IMR-90 (cell line): ENCODE measurements around the gene CDKN1C. TPM values are rescaled to one million over a fixed set of nuclear protein-coding genes. Genes with fewer than 3 reads are reported as not detected.

ENCODE experiments used
- ATAC-seq: fragments of 200-7000 bp; cut with Tn5 transposase; 2 replicates; pipeline ENCODE4 v1.9.1; 2020; ENCODE audit warnings: low read depth, mild to moderate bottlenecking, moderate library complexity
- BruUV-seq: library from RNA; stranded (reverse); fragments of 400-500 nt; replicated peaks from 2 replicates; lab custom pipeline; 2021; lab: Mats Ljungman, UMichigan
- CTCF ChIA-PET: fragments of 300-600 bp; formaldehyde crosslinking; extraction: SDS; loops from one replicate; lab custom pipeline; 2021; ENCODE audit warnings: antibody characterized with exemption; lab: Yijun Ruan, JAX
- POLR2A ChIA-PET: fragments of 300-600 bp; sonication (Branson Sonifier 250); formaldehyde crosslinking; loops from one replicate; lab custom pipeline; 2022; ENCODE audit warnings: antibody characterized with exemption; ENCODE audit not compliant: unreplicated experiment; lab: Charles Lee
- DNase-seq: peaks from one replicate; pipeline ENCODE4 v3.0.0; 2013
- H2AFZ ChIP-seq: replicated peaks from 2 replicates; pipeline ENCODE3; 2013; ENCODE audit warnings: low read length, mild to moderate bottlenecking; ENCODE audit not compliant: poor library complexity
- H2AK5ac ChIP-seq: 2 replicates; pipeline ENCODE4 v1.6.1; 2013; ENCODE audit warnings: low read depth, low read length, inconsistent platforms
- H2AK9ac ChIP-seq: replicated peaks from 2 replicates; pipeline ENCODE3; 2013; ENCODE audit warnings: mild to moderate bottlenecking, low read depth, low read length, moderate library complexity; ENCODE audit not compliant: poor library complexity
- H2BK120ac ChIP-seq: 2 replicates; pipeline ENCODE4 v1.6.1; 2013; ENCODE audit warnings: low read depth, low read length, inconsistent platforms
- H2BK15ac ChIP-seq: 3 replicates; pipeline ENCODE4 v1.6.1; 2013; ENCODE audit warnings: low read depth, low read length, inconsistent platforms
- H2BK20ac ChIP-seq: 2 replicates; pipeline ENCODE4 v1.6.1; 2013; ENCODE audit warnings: low read depth, mild to moderate bottlenecking, inconsistent platforms, low read length, moderate library complexity
- H2BK5ac ChIP-seq: 2 replicates; pipeline ENCODE4 v1.6.1; 2013; ENCODE audit warnings: mild to moderate bottlenecking, low read depth, low read length, inconsistent platforms; ENCODE audit not compliant: poor library complexity, severe bottlenecking
- H3K14ac ChIP-seq: replicated peaks from 2 replicates; pipeline ENCODE4 v1.6.1; 2013; ENCODE audit warnings: low read depth, low read length, inconsistent platforms
- H3K18ac ChIP-seq: 2 replicates; pipeline ENCODE4 v1.6.1; 2013; ENCODE audit warnings: low read depth, low read length, control low read depth
- H3K23ac ChIP-seq: 2 replicates; pipeline ENCODE4 v1.6.1; 2013; ENCODE audit warnings: low read depth, low read length, inconsistent platforms
- H3K27ac ChIP-seq: 2 replicates; pipeline ENCODE4 v1.5.1; 2013; ENCODE audit warnings: mild to moderate bottlenecking, control low read depth, low read length; ENCODE audit not compliant: insufficient read depth
- H3K27me3 ChIP-seq: 2 replicates; pipeline ENCODE4 v1.6.1; 2013; ENCODE audit warnings: low read length; ENCODE audit not compliant: control insufficient read depth, insufficient read depth
- H3K36me3 ChIP-seq: 2 replicates; pipeline ENCODE4 v1.6.1; 2013; ENCODE audit warnings: low read length, mixed read lengths; ENCODE audit not compliant: control insufficient read depth, insufficient read depth
- H3K4ac ChIP-seq: 2 replicates; pipeline ENCODE4 v1.6.1; 2013; ENCODE audit warnings: low read depth, low read length, inconsistent platforms
- H3K4me1 ChIP-seq: 2 replicates; pipeline ENCODE4 v1.6.1; 2013; ENCODE audit warnings: low read length, mixed read lengths; ENCODE audit not compliant: control insufficient read depth, insufficient read depth
- H3K4me2 ChIP-seq: 2 replicates; pipeline ENCODE4 v1.6.1; 2013; ENCODE audit warnings: low read depth, mild to moderate bottlenecking, control low read depth, low read length, moderate library complexity
- H3K4me3 ChIP-seq: 2 replicates; pipeline ENCODE4 v1.5.1; 2013; ENCODE audit warnings: low read depth, mild to moderate bottlenecking, control low read depth, low read length, moderate library complexity; ENCODE audit not compliant: insufficient read depth
- H3K56ac ChIP-seq: 2 replicates; pipeline ENCODE4 v1.6.1; 2013; ENCODE audit warnings: low read length, inconsistent platforms; ENCODE audit not compliant: insufficient read depth; ENCODE audit errors: extremely low read depth
- H3K79me1 ChIP-seq, 2 experiments: 2 replicates each; pipeline ENCODE4 v1.6.1; 2013; ENCODE audit warnings: low read length in 2 of 2, inconsistent platforms in 1 of 2, low read depth in 1 of 2
- H3K9ac ChIP-seq: 2 replicates; pipeline ENCODE4 v1.6.1; 2013; ENCODE audit warnings: low read depth, low read length, control low read depth
- H3K9me1 ChIP-seq: 2 replicates; pipeline ENCODE4 v1.6.1; 2013; ENCODE audit warnings: low read length, inconsistent platforms; ENCODE audit not compliant: insufficient read depth
- H3K9me3 ChIP-seq: 2 replicates; pipeline ENCODE4 v1.6.1; 2013; ENCODE audit warnings: low read length; ENCODE audit not compliant: control insufficient read depth, insufficient read depth
- H4K20me1 ChIP-seq: 2 replicates; pipeline ENCODE4 v1.6.1; 2013; ENCODE audit warnings: low read length, inconsistent platforms; ENCODE audit not compliant: insufficient read depth
- H4K5ac ChIP-seq: 2 replicates; pipeline ENCODE4 v1.6.1; 2013; ENCODE audit warnings: mild to moderate bottlenecking, low read depth, low read length, control low read depth
- H4K8ac ChIP-seq, 2 experiments: 2 replicates each; pipeline ENCODE4 v1.6.1; 2013; ENCODE audit warnings: low read depth in 2 of 2, low read length in 2 of 2, control low read depth in 1 of 2, inconsistent platforms in 1 of 2
- H4K91ac ChIP-seq: 2 replicates; pipeline ENCODE4 v1.6.1; 2013; ENCODE audit warnings: low read depth, low read length, inconsistent platforms; ENCODE audit not compliant: insufficient read depth
- BHLHE40 ChIP-seq: fragments of 150-350 bp; IDR thresholded peaks from 2 replicates; pipeline ENCODE4 v1.6.1; 2016; ENCODE audit warnings: mild to moderate bottlenecking, low read depth, low read length
- CEBPB ChIP-seq: IDR thresholded peaks from 2 replicates; pipeline ENCODE4 v1.6.1; 2012; ENCODE audit warnings: low read depth, low read length, improper control_type of control experiment
- CHD1 ChIP-seq: IDR thresholded peaks from 2 replicates; pipeline ENCODE4 v1.6.1; 2012; ENCODE audit warnings: low read depth, low read length, improper control_type of control experiment
- FOS ChIP-seq: fragments of 150-350 bp; IDR thresholded peaks from 2 replicates; pipeline ENCODE4 v1.6.1; 2016; ENCODE audit warnings: low read depth, low read length
- MAFK ChIP-seq: IDR thresholded peaks from 2 replicates; pipeline ENCODE4 v1.6.1; 2012; ENCODE audit warnings: low read depth, low read length, improper control_type of control experiment
- MAZ ChIP-seq: IDR thresholded peaks from 2 replicates; pipeline ENCODE4 v1.6.1; 2012; ENCODE audit warnings: low read depth, mild to moderate bottlenecking, low read length, improper control_type of control experiment, moderate library complexity, borderline replicate concordance
- MXI1 ChIP-seq: IDR thresholded peaks from 2 replicates; pipeline ENCODE4 v1.6.1; 2012; ENCODE audit warnings: low read depth, mild to moderate bottlenecking, low read length, moderate library complexity, borderline replicate concordance
- NFE2L2 ChIP-seq: fragments of 150-350 bp; IDR thresholded peaks from 2 replicates; pipeline ENCODE4 v1.6.1; 2016; ENCODE audit warnings: low read depth, mild to moderate bottlenecking, low read length
- POLR2A ChIP-seq: IDR thresholded peaks from 2 replicates; pipeline ENCODE4 v1.6.1; 2012; ENCODE audit warnings: mild to moderate bottlenecking, low read depth, low read length
- RAD21 ChIP-seq: IDR thresholded peaks from 2 replicates; pipeline ENCODE4 v1.6.1; 2012; ENCODE audit warnings: low read length, improper control_type of control experiment
- RCOR1 ChIP-seq: IDR thresholded peaks from 2 replicates; pipeline ENCODE4 v1.6.1; 2012; ENCODE audit warnings: mild to moderate bottlenecking, low read length, improper control_type of control experiment; ENCODE audit not compliant: insufficient replicate concordance
- RFX5 ChIP-seq: IDR thresholded peaks from 2 replicates; pipeline ENCODE4 v1.8.0; 2012; ENCODE audit warnings: low read depth, mild to moderate bottlenecking, low read length, moderate library complexity
- SMC3 ChIP-seq: fragments of 150-350 bp; IDR thresholded peaks from 2 replicates; pipeline ENCODE4 v1.6.1; 2016; ENCODE audit warnings: low read depth, mild to moderate bottlenecking, antibody characterized with exemption, low read length, moderate library complexity
- WGBS, 2 experiments: methylation state at CpG; one replicate each; pipeline versions ENCODE4 v1.1.5 to v1.1.7; 2013; ENCODE audit warnings: missing lambda C conversion rate in 2 of 2; ENCODE audit not compliant: insufficient read length in 1 of 2; ENCODE audit errors: extremely low coverage in 2 of 2; 5-methylcytosine and 5-hydroxymethylcytosine counted together
- dilution Hi-C: fragments of 300-500 bp; cut with HindIII; formaldehyde crosslinking; loops from one replicate; pipeline ENCODE4 v1.14.3; 2018; ENCODE audit warnings: low sequenced_read_pairs; ENCODE audit not compliant: unreplicated experiment
- in situ Hi-C: fragments of 300-500 bp; cut with MboI; formaldehyde crosslinking; loops from 3 replicates; pipeline ENCODE4 v1.14.3; 2019; ENCODE audit warnings: low sequenced_read_pairs, inconsistent platforms, mixed read lengths
- intact Hi-C: fragments of 100-400 bp; cut with micrococcal nuclease; formaldehyde crosslinking; loops from 2 replicates; pipeline ENCODE4 v1.10.0; 2022
- polyA plus RNA-seq, 3 experiments: library from polyadenylated mRNA; depleted of rRNA; stranded (reverse); fragments of >200 nt; gene quantifications; 2 replicates each; pipeline ENCODE4 v1.2.3, GENCODE V29; 2012; ENCODE audit warnings: low replicate concordance in 1 of 3
- total RNA-seq: library from RNA; depleted of rRNA; stranded (reverse); fragments of >200 nt; gene quantifications from 2 replicates; pipeline ENCODE4 v1.2.3, GENCODE V29; 2012
- TF ChIP-seq, protein P1 (sequence below): conservative IDR thresholded peaks from 2 replicates; pipeline ENCODE4 v1.5.1; 2012; ENCODE audit warnings: mild to moderate bottlenecking, low read depth, low read length, improper control_type of control experiment
- TF ChIP-seq, protein P2 (sequence below): fragments of 150-350 bp; IDR thresholded peaks from 2 replicates; pipeline ENCODE4 v1.6.1; 2016; ENCODE audit warnings: low read depth, mild to moderate bottlenecking, low read length, moderate library complexity, borderline replicate concordance

The CDKN1C gene
- total and polyA plus RNA-seq, 2 of the 4 experiments (the other 2 are of a cell fraction), result 1.6 to 3.0 TPM

DNA sequence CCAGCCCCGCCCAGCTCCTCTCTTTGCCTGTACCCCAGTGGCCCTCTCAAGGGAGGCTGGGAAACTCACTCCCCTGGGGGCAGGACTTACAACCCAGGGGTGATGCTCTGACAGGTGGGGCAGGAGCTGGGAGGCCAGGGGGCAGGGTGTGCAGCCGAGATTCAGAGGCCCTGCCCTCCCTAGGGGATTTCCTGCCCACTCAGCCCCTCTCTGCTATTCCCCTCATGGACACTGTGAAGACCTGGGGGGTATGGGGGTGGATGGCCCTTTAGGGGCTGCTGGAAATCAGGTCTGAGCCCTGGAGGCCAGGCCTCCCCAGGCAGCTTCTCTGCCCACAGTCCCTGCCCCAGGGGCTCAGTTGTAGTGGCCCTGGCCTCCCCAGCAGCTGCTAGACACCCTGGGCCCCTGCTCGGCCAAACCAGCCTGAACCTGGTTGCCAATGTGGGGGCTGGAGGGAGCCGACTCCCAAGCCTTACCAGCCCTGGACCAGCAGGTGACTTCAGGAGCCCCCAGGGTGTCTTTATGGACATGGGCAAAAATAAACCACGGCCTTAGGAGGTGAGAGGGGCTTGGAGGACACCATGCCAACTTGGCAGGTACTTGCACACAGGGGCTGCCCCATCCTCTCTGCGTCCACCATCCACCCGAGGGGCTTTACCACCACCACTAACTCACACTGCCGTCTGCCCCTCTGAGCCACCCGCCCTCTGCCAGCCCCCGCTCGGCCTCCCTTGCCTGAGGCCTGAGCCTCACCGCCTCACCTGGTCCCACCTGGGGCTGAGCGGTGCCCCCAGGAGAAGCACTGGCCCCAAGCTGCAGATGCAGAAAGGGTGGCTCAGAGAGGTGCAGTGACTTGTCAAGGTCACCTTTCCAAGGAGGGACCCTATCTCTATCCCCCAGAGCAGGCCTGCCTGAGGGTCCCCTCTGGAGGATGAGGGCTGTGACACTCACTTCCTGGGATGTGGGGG, 46.5 kb upstream of the CDKN1C start:
- POLR2A ChIA-PET, result interaction anchor here (0.6 kb wide), 1 partner anchor 31 kb away, joined by 3 read pairs; no protein-coding TSS in a partner anchor
- Histone ChIP-seq H2BK120ac (no peak overlapping the region), H4K5ac (no peak overlapping the region), H3K27me3 (no peaks in the 10 kb centered on the region), H3K14ac (no peak overlapping the region), H2BK15ac (no peak overlapping the region; the same call in 2 of the 3 replicates), H3K9ac (no peak overlapping the region), H3K9me3 (no peaks in the 10 kb centered on the region), H3K27ac (no peak overlapping the region), H3K56ac (no peak overlapping the region), H3K18ac (no peak overlapping the region), H3K79me1 (peaks cover 3 to 19% of the 10 kb centered on the region in 2 experiments; a peak in 3 of 4 replicates), H3K4me2 (no peak overlapping the region), H4K20me1 (peaks cover 15% of the 10 kb centered on the region), H4K8ac (no peak overlapping the region), H3K4ac (no peak overlapping the region; the same call in 1 of the 2 replicates), H3K9me1 (peaks cover 7% of the 10 kb centered on the region), H3K4me3 (no peak overlapping the region), H2BK20ac (0 out of 2 replicates have a peak overlapping the region, but pooled peaks have one; percentile 20), H4K91ac (no peak overlapping the region), H3K36me3 (no peaks in the 10 kb centered on the region), H2AFZ (peak overlapping the region; percentile 36), H2AK9ac (peak overlapping the region; percentile 80), H2BK5ac (no peak overlapping the region), H2AK5ac (peak overlapping the region; percentile 46; the same call in 1 of the 2 replicates), H3K23ac (no peak overlapping the region), H3K4me1 (peaks cover 16% of the 10 kb centered on the region)
- ATAC-seq (no peak), DNase-seq (no peak)
- dilution Hi-C loops, result no loop called here
- 40% methylated on average over 1 of the region's 13 CpGs; no CpG with 5 or more reads in 1 of the 2 experiments for WGBS, 2 experiments
- CTCF ChIA-PET, result interaction anchor here (1.2 kb wide), 1 partner anchor 88 kb away, joined by 3 read pairs; no protein-coding TSS in a partner anchor
- BruUV-seq, result no TSS peak
- intact Hi-C loops, result no loop called here
- in situ Hi-C loops, result no loop called here
- TF ChIP-seq, protein P1, sequence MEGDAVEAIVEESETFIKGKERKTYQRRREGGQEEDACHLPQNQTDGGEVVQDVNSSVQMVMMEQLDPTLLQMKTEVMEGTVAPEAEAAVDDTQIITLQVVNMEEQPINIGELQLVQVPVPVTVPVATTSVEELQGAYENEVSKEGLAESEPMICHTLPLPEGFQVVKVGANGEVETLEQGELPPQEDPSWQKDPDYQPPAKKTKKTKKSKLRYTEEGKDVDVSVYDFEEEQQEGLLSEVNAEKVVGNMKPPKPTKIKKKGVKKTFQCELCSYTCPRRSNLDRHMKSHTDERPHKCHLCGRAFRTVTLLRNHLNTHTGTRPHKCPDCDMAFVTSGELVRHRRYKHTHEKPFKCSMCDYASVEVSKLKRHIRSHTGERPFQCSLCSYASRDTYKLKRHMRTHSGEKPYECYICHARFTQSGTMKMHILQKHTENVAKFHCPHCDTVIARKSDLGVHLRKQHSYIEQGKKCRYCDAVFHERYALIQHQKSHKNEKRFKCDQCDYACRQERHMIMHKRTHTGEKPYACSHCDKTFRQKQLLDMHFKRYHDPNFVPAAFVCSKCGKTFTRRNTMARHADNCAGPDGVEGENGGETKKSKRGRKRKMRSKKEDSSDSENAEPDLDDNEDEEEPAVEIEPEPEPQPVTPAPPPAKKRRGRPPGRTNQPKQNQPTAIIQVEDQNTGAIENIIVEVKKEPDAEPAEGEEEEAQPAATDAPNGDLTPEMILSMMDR, result no peak
- no peak for TF ChIP-seq NFE2L2
- no peak for TF ChIP-seq MAZ
- TF ChIP-seq RCOR1, result no peak
- no peak for TF ChIP-seq POLR2A
- no peak for TF ChIP-seq MAFK
- TF ChIP-seq CHD1, result no peak
- no peak for TF ChIP-seq CEBPB
- no peak for TF ChIP-seq BHLHE40
- no peak for TF ChIP-seq MXI1
- no peak for TF ChIP-seq SMC3
- TF ChIP-seq FOS, result no peak
- no peak for TF ChIP-seq RFX5
- TF ChIP-seq, protein P2, sequence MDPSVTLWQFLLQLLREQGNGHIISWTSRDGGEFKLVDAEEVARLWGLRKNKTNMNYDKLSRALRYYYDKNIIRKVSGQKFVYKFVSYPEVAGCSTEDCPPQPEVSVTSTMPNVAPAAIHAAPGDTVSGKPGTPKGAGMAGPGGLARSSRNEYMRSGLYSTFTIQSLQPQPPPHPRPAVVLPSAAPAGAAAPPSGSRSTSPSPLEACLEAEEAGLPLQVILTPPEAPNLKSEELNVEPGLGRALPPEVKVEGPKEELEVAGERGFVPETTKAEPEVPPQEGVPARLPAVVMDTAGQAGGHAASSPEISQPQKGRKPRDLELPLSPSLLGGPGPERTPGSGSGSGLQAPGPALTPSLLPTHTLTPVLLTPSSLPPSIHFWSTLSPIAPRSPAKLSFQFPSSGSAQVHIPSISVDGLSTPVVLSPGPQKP, result no peak
- TF ChIP-seq RAD21, result no peak
